Stimulated activated CD4-positive, alpha-beta T cell treated with anti-CD3 and anti-CD28 coated beads, Interleukin-4, amount 100 ng/mL, for 1 hour (primary cell): ENCODE data around the gene CTBP1.

Experiments
- DNase-seq: peaks from one replicate; pipeline ENCODE4 v3.0.0-alpha.2; 2020

The CTBP1 gene

GRCh38 chr4:1236103-1236641, 12.8 kb downstream of the CTBP1 start:
- DNase-seq: no peak

- no peak for DNase-seq
These were observed 13.4 kb downstream of the CTBP1 start for GRCh38 chr4:1235381-1236102.

GRCh38 chr4:1234811-1235292, 14.1 kb downstream of the CTBP1 start:
- DNase-seq: no peak

- no peak for DNase-seq
These were observed 14.6 kb downstream of the CTBP1 start for GRCh38 chr4:1234309-1234695.

GRCh38 chr4:1233641-1234308, 15.2 kb downstream of the CTBP1 start:
- DNase-seq: no peak

GRCh38 chr4:1232661-1233621, 16.0 kb downstream of the CTBP1 start:
- DNase-seq: no peak

GRCh38 chr4:1231637-1232360, 17.1 kb downstream of the CTBP1 start:
- DNase-seq: no peak

- no peak for DNase-seq
These were observed 17.8 kb downstream of the CTBP1 start for GRCh38 chr4:1230971-1231636.

GRCh38 chr4:1230316-1230715, 18.6 kb downstream of the CTBP1 start:
- no peak for DNase-seq

GRCh38 chr4:1229117-1229849, 19.6 kb downstream of the CTBP1 start:
- DNase-seq: no peak

GRCh38 chr4:1227816-1228215, 21.1 kb downstream of the CTBP1 start:
- DNase-seq: no peak

GRCh38 chr4:1226598-1226997, 22.3 kb downstream of the CTBP1 start:
- DNase-seq: no peak

GRCh38 chr4:1226144-1226481, 22.8 kb downstream of the CTBP1 start:
- no peak for DNase-seq

- DNase-seq: no peak
These were observed 23.4 kb downstream of the CTBP1 start for GRCh38 chr4:1225272-1226143.

- DNase-seq: no peak
These were observed 24.8 kb downstream of the CTBP1 start for GRCh38 chr4:1223841-1224809.

- no peak for DNase-seq
These were observed 25.8 kb downstream of the CTBP1 start for GRCh38 chr4:1222938-1223690.

GRCh38 chr4:1222036-1222789, 26.7 kb downstream of the CTBP1 start:
- no peak for DNase-seq
